ENCODE measurements around the gene CCSER1.

Gene CCSER1

GRCh38 chr4:90840291-90840690, 713.1 kb downstream of the CCSER1 start:
- no peak overlapping the region for H3K4me3 ChIP-seq (ENCODE audit: low read depth, low read length)
- TF ChIP-seq CTCF (IDR thresholded peaks at IDR 0.05; ENCODE audit: borderline replicate concordance, insufficient read depth, low read depth, low read length): no peak

- no peak overlapping the region for H3K4me3 ChIP-seq (ENCODE audit: low read depth, low read length)
- TF ChIP-seq CTCF (IDR thresholded peaks at IDR 0.05; ENCODE audit: borderline replicate concordance, insufficient read depth, low read depth, low read length): no peak
Observed at GRCh38 chr4:90840828-90841227, 713.6 kb downstream of the CCSER1 start.

GRCh38 chr4:90841676-90842075, 714.5 kb downstream of the CCSER1 start:
- H3K4me3 ChIP-seq (ENCODE audit: low read depth, low read length): no peak overlapping the region
- no peak for TF ChIP-seq CTCF (IDR thresholded peaks at IDR 0.05; ENCODE audit: borderline replicate concordance, insufficient read depth, low read depth, low read length)

GRCh38 chr4:90842960-90843359, 715.8 kb downstream of the CCSER1 start:
- no peak overlapping the region for H3K4me3 ChIP-seq (ENCODE audit: low read depth, low read length)
- no peak for TF ChIP-seq CTCF (IDR thresholded peaks at IDR 0.05; ENCODE audit: borderline replicate concordance, insufficient read depth, low read depth, low read length)

- no peak overlapping the region for H3K4me3 ChIP-seq (ENCODE audit: low read depth, low read length)
- TF ChIP-seq CTCF (IDR thresholded peaks at IDR 0.05; ENCODE audit: borderline replicate concordance, insufficient read depth, low read depth, low read length): no peak
Observed at GRCh38 chr4:90844241-90844640, 717.0 kb downstream of the CCSER1 start.

GRCh38 chr4:90845777-90846176, 718.6 kb downstream of the CCSER1 start:
- no peak for TF ChIP-seq CTCF (IDR thresholded peaks at IDR 0.05; ENCODE audit: borderline replicate concordance, insufficient read depth, low read depth, low read length)
- no peak overlapping the region for H3K4me3 ChIP-seq (ENCODE audit: low read depth, low read length)

- no peak overlapping the region for H3K4me3 ChIP-seq (ENCODE audit: low read depth, low read length)
- TF ChIP-seq CTCF (IDR thresholded peaks at IDR 0.05; ENCODE audit: borderline replicate concordance, insufficient read depth, low read depth, low read length): no peak
Observed at GRCh38 chr4:90852237-90852636, 725.0 kb downstream of the CCSER1 start.

Data from GM12875 (cell line).